Measurements from ENCODE around the gene PRKCE. TPM values are rescaled to one million over a fixed set of nuclear protein-coding genes. Genes with fewer than 3 reads are reported as not detected.

PRKCE gene
- total RNA-seq, 4 donors from 2014 or later: 10.9 to 19.6 (median 14.9) TPM

DNA sequence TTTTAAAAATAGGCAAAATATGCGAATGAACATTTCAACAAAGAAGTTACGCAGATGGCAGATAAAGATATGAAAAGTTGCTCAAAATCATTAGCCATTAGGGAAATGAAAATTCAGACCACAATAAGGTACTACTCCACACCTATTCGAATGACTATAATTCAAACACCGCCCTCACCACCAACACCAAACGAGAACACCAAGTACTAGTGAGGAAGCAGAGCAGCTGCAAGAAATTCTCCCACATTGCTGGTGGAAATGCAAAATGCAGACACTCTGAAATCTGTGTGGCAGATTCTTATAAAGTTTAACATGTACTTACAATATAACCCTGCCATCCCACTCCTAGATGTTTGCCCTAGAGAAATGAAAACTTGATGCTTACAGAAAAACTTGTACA, 17.3 kb upstream of the PRKCE start:
- no peak for TF ChIP-seq CTCF (IDR thresholded peaks at IDR 0.05; ENCODE audit: low read depth)

- TF ChIP-seq CTCF (IDR thresholded peaks at IDR 0.05; ENCODE audit: low read depth): no peak
Observed at GRCh38 chr2:45636008-45636407, 15.5 kb upstream of the PRKCE start.

DNA sequence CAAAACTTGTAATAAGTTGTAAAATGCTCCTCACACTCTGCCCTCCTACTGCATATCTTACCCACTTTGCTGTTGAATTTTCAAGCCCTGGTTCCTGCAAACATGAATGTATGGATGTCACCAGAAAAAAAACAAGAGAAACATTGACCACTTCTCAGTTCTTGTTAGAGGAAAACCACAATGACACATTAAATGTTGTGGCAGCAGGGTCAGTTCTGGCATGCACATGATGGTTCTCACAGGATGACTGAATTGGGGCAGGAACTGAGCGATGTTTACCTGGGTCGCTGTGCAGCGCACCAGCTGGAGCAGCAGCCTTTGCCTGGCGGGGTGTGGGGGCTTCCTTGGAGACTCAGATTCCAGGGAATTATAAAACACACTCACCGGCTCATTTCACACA, 14.0 kb upstream of the PRKCE start:
- no peak for TF ChIP-seq CTCF (IDR thresholded peaks at IDR 0.05; ENCODE audit: low read depth)

DNA sequence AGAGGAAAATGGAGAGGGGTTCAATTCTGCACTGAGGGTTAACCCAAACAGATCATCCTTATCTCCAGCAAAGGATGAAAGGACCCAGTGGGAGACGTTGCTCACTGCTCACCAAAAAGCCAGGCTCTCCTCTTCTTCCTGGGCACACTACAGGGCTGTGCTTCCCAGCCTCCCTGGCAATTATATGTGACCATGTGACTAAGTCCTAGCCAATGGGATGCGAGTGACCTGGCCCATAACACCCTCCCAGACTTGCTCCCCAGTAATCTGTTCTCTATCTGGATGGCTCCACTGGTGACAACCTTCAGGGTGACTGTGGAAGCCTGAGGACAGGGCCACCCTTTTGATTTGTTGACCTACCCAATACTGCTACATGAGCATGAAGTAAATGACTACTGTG, 10.9 kb upstream of the PRKCE start:
- no peak for TF ChIP-seq CTCF (IDR thresholded peaks at IDR 0.05; ENCODE audit: low read depth)

DNA sequence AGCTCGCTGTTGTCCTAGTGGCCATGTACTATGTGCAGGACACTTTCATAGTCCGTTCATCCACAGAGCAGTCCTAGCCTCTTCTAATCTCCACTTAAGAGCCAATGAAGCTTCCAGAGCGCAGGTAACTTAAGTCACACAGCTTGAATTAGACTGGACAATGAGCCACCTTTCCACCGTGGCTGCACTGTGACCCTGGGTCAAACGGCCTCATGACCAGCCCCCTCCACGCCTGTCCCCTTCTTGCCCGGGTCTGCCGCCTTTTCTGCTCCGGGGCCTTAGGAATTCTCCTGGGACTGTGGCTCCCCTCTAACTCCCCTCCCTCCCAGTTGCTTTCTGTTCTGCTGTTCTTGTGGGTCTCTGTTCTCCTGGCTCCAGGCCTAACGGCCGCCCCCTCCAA, 8.4 kb upstream of the PRKCE start:
- TF ChIP-seq CTCF (IDR thresholded peaks at IDR 0.05; ENCODE audit: low read depth): no peak

- TF ChIP-seq CTCF (IDR thresholded peaks at IDR 0.05; ENCODE audit: low read depth): no peak
Observed at GRCh38 chr2:45643543-45644542, 7.6 kb upstream of the PRKCE start.

DNA sequence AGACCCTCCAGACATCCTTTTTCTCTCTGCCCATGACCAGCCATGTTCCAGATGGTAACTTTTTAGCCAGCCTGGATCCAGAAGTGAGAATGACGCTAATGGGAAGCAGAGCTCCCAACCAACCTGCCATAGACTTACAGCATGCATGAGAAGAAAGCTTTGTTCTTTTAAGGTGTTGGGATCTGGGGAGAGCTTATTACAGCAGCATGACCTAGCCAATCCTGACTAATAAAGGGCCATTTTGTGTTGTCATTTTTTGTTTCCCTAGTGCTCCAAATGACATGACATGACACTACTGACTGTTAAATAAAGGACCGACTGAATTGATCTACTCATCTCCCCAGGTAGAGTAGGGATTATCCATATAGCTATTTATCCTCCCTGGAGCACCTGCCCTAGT, 5.2 kb upstream of the PRKCE start:
- TF ChIP-seq CTCF (IDR thresholded peaks at IDR 0.05; ENCODE audit: low read depth): no peak
